ENCODE measurements around the gene KCNG1.

DNA sequence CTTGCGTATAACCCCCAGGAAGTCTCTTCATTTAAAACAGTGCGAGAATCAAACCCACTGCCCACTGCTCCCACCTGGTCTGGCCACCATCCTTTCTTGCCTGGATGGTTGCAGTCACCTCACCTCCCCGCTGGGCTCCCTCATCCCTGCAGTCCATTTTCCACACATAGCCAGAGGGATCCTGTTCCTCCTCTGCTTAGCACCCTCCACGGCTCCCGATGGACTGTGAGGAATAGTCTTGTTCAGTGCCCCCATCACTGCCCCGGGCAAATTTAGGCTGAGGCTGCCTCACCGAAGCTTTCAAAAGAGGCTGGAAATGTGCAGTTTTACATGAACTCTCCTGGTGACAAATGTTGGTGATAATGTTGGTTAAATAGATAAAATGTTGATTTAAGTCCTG is 17.7 kb downstream of the KCNG1 start:
- TF ChIP-seq POLR2A (IDR thresholded peaks at IDR 0.05; ENCODE audit: low read depth, low read length) = no peak
- no peak for TF ChIP-seq MAFK (IDR thresholded peaks at IDR 0.05; ENCODE audit: low read depth, low read length)
- no peak for TF ChIP-seq MAZ (IDR thresholded peaks at IDR 0.05; ENCODE audit: borderline replicate concordance, low read depth, low read length)
- TF ChIP-seq, protein P1, sequence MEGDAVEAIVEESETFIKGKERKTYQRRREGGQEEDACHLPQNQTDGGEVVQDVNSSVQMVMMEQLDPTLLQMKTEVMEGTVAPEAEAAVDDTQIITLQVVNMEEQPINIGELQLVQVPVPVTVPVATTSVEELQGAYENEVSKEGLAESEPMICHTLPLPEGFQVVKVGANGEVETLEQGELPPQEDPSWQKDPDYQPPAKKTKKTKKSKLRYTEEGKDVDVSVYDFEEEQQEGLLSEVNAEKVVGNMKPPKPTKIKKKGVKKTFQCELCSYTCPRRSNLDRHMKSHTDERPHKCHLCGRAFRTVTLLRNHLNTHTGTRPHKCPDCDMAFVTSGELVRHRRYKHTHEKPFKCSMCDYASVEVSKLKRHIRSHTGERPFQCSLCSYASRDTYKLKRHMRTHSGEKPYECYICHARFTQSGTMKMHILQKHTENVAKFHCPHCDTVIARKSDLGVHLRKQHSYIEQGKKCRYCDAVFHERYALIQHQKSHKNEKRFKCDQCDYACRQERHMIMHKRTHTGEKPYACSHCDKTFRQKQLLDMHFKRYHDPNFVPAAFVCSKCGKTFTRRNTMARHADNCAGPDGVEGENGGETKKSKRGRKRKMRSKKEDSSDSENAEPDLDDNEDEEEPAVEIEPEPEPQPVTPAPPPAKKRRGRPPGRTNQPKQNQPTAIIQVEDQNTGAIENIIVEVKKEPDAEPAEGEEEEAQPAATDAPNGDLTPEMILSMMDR (conservative IDR thresholded peaks at IDR 0.05; ENCODE audit: low read depth, low read length) = no peak
- TF ChIP-seq, protein P2, sequence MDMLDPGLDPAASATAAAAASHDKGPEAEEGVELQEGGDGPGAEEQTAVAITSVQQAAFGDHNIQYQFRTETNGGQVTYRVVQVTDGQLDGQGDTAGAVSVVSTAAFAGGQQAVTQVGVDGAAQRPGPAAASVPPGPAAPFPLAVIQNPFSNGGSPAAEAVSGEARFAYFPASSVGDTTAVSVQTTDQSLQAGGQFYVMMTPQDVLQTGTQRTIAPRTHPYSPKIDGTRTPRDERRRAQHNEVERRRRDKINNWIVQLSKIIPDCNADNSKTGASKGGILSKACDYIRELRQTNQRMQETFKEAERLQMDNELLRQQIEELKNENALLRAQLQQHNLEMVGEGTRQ (IDR thresholded peaks at IDR 0.05; ENCODE audit: low read depth, low read length) = no peak
- TF ChIP-seq RAD21 (IDR thresholded peaks at IDR 0.05; ENCODE audit: low read length) = no peak
- TF ChIP-seq BHLHE40 (IDR thresholded peaks at IDR 0.05; ENCODE audit: low read depth, low read length) = no peak
- TF ChIP-seq RFX5 (IDR thresholded peaks at IDR 0.05; ENCODE audit: low read depth, low read length) = no peak
- TF ChIP-seq MXI1 (IDR thresholded peaks at IDR 0.05; ENCODE audit: borderline replicate concordance, low read depth, low read length) = no peak
- TF ChIP-seq, protein P3, sequence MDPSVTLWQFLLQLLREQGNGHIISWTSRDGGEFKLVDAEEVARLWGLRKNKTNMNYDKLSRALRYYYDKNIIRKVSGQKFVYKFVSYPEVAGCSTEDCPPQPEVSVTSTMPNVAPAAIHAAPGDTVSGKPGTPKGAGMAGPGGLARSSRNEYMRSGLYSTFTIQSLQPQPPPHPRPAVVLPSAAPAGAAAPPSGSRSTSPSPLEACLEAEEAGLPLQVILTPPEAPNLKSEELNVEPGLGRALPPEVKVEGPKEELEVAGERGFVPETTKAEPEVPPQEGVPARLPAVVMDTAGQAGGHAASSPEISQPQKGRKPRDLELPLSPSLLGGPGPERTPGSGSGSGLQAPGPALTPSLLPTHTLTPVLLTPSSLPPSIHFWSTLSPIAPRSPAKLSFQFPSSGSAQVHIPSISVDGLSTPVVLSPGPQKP (IDR thresholded peaks at IDR 0.05; ENCODE audit: borderline replicate concordance, low read depth, low read length) = no peak
- TF ChIP-seq CEBPB (IDR thresholded peaks at IDR 0.05; ENCODE audit: low read depth, low read length) = no peak
- no peak for TF ChIP-seq SMC3 (IDR thresholded peaks at IDR 0.05; ENCODE audit: low read depth, low read length)
- TF ChIP-seq CHD1 (IDR thresholded peaks at IDR 0.05; ENCODE audit: low read depth, low read length) = no peak
- TF ChIP-seq FOS (IDR thresholded peaks at IDR 0.05; ENCODE audit: low read depth, low read length) = no peak

All from IMR-90 (cell line).